ENCODE results near the gene JAKMIP1. TPM values are rescaled to one million over a fixed set of nuclear protein-coding genes. Genes with fewer than 3 reads are reported as not detected.

Gene JAKMIP1
- total RNA-seq, 1 donor from 2014 or later: 5.5 TPM

- Histone ChIP-seq H4K20me1 (ENCODE audit: low read depth) (no peaks in the 10 kb centered on the region), H3F3A (ENCODE audit: low read depth) (no peaks in the 10 kb centered on the region), H3K4me3 (no peak overlapping the region), H3K27ac (no peak overlapping the region), H3K9me3 (ENCODE audit: low read depth) (no peaks in the 10 kb centered on the region), H3K27me3 (no peaks in the 10 kb centered on the region), H3K9ac (no peak overlapping the region), H3K4me2 (no peak overlapping the region), H3K4me1 (no peaks in the 10 kb centered on the region), H2AFZ (replicated peaks) (no peak overlapping the region), H3K36me3 (no peaks in the 10 kb centered on the region), H3K79me2 (ENCODE audit: low read depth) (no peaks in the 10 kb centered on the region)
- Mint-ChIP-seq H3K4me1 (peaks cover 5% of the 10 kb centered on the region), H3K27me3 (ENCODE audit: insufficient read depth, low read depth) (no peaks in the 10 kb centered on the region), H3K9me3 (no peaks in the 10 kb centered on the region), H3K4me3 (no peak overlapping the region), H3K27ac (no peak overlapping the region), H3K36me3 (no peaks in the 10 kb centered on the region)
- DNase-seq (ENCODE audit: low spot score): no peak
- TF ChIP-seq EZH2 (IDR thresholded peaks at IDR 0.05) (no peak), EZH2phosphoT487 (IDR thresholded peaks at IDR 0.05) (no peak), CTCF (IDR thresholded peaks at IDR 0.05) (no peak)
Observed at GRCh38 chr4:6235901-6236640, 35.7 kb upstream of the JAKMIP1 start.

GRCh38 chr4:6235012-6235411 is 34.7 kb upstream of the JAKMIP1 start:
- H3K9me3 ChIP-seq (ENCODE audit: low read depth): no peaks in the 10 kb centered on the region
- H3K4me2 ChIP-seq: no peak overlapping the region
- no peaks in the 10 kb centered on the region for H3F3A ChIP-seq (ENCODE audit: low read depth)
- Mint-ChIP-seq H3K36me3 (no peaks in the 10 kb centered on the region), H3K27me3 (ENCODE audit: insufficient read depth, low read depth) (peaks cover 2% of the 10 kb centered on the region), H3K4me3 (no peak overlapping the region), H3K9me3 (no peaks in the 10 kb centered on the region), H3K27ac (no peak overlapping the region), H3K4me1 (peaks cover 5% of the 10 kb centered on the region)
- no peaks in the 10 kb centered on the region for H3K4me1 ChIP-seq
- H3K4me3 ChIP-seq: no peak overlapping the region
- TF ChIP-seq EZH2phosphoT487 (IDR thresholded peaks at IDR 0.05) (no peak), CTCF (IDR thresholded peaks at IDR 0.05) (no peak), EZH2 (IDR thresholded peaks at IDR 0.05) (no peak)
- H2AFZ ChIP-seq (replicated peaks): no peak overlapping the region
- H4K20me1 ChIP-seq (ENCODE audit: low read depth): no peaks in the 10 kb centered on the region
- H3K79me2 ChIP-seq (ENCODE audit: low read depth): no peaks in the 10 kb centered on the region
- DNase-seq (ENCODE audit: low spot score): no peak
- no peak overlapping the region for H3K9ac ChIP-seq
- H3K36me3 ChIP-seq: no peaks in the 10 kb centered on the region
- H3K27ac ChIP-seq: no peak overlapping the region
- H3K27me3 ChIP-seq: no peaks in the 10 kb centered on the region

- no peaks in the 10 kb centered on the region for H3K36me3 ChIP-seq
- H3K4me1 ChIP-seq: no peaks in the 10 kb centered on the region
- Mint-ChIP-seq H3K4me3 (no peak overlapping the region), H3K36me3 (no peaks in the 10 kb centered on the region), H3K27ac (no peak overlapping the region), H3K9me3 (no peaks in the 10 kb centered on the region), H3K27me3 (ENCODE audit: insufficient read depth, low read depth) (peaks cover 4% of the 10 kb centered on the region), H3K4me1 (peaks cover 5% of the 10 kb centered on the region)
- H3K9me3 ChIP-seq (ENCODE audit: low read depth): no peaks in the 10 kb centered on the region
- DNase-seq (ENCODE audit: low spot score): no peak
- no peak overlapping the region for H3K4me3 ChIP-seq
- H3K9ac ChIP-seq: no peak overlapping the region
- no peaks in the 10 kb centered on the region for H4K20me1 ChIP-seq (ENCODE audit: low read depth)
- no peak overlapping the region for H3K27ac ChIP-seq
- H3K27me3 ChIP-seq: no peaks in the 10 kb centered on the region
- H3F3A ChIP-seq (ENCODE audit: low read depth): no peaks in the 10 kb centered on the region
- no peak for TF ChIP-seq EZH2phosphoT487 (IDR thresholded peaks at IDR 0.05)
- TF ChIP-seq EZH2 (IDR thresholded peaks at IDR 0.05): no peak
- TF ChIP-seq CTCF (IDR thresholded peaks at IDR 0.05): no peak
- no peak overlapping the region for H3K4me2 ChIP-seq
- no peak overlapping the region for H2AFZ ChIP-seq (replicated peaks)
- no peaks in the 10 kb centered on the region for H3K79me2 ChIP-seq (ENCODE audit: low read depth)
Observed at GRCh38 chr4:6233929-6234328, 33.6 kb upstream of the JAKMIP1 start.

Measured in neural progenitor cell (in vitro differentiated cells).